Keratinocyte (primary cell): Measurements from ENCODE around the gene TMEM196.

ENCODE experiments used
- CTCF ChIP-seq, 3 experiments: IDR thresholded peaks in 1 of 3; conservative IDR thresholded peaks in 1 of 3; optimal IDR thresholded peaks in 1 of 3; 2 replicates in 2 of 3; 3 replicates in 1 of 3; pipeline versions ENCODE3 to v1.5.1; 2011; ENCODE audit warnings: low read length in 3 of 3, mild to moderate bottlenecking in 3 of 3, moderate library complexity in 2 of 3, control low read depth in 1 of 3, inconsistent platforms in 1 of 3; ENCODE audit not compliant: insufficient read depth in 2 of 3; ENCODE audit errors: extremely low read depth in 1 of 3
- EZH2 ChIP-seq: IDR thresholded peaks from one replicate; pipeline ENCODE4 v1.6.1; 2012; ENCODE audit warnings: inconsistent platforms, mild to moderate bottlenecking, low read length, moderate library complexity

- TF ChIP-seq CTCF (optimal IDR thresholded peaks at IDR 0.05 in 1 of 3, IDR thresholded peaks at IDR 0.05 in 1 of 3, conservative IDR thresholded peaks at IDR 0.05 in 1 of 3; ENCODE audit: extremely low read depth in 1 of 3, insufficient read depth in 2 of 3, low read length in 3 of 3) = no peak
- TF ChIP-seq EZH2 = no peak
Observed at GRCh38 chr7:19776981-19777380, 3.6 kb upstream of the TMEM196 start.
